GM23338 (cell line): ENCODE results near the gene RHO. TPM values are rescaled to one million over a fixed set of nuclear protein-coding genes. Genes with fewer than 3 reads are reported as not detected.

Experiments used
- ATAC-seq: fragments of 200-7000 bp; cut with Tn5 transposase; 3 replicates; pipeline ENCODE4 v1.9.1; 2020
- DNase-seq: peaks from one replicate; pipeline ENCODE4 v3.0.0-alpha.2; 2015; ENCODE audit warnings: low spot score
- H2AFZ ChIP-seq: fragments of 200-600 bp; sonication (generic); 2 replicates; pipeline ENCODE4 v1.8.0; 2016; ENCODE audit warnings: antibody characterized with exemption, mild to moderate bottlenecking, moderate library complexity
- H3F3A ChIP-seq: fragments of 200-600 bp; sonication (generic); replicated peaks from 2 replicates; pipeline ENCODE4 v1.8.0; 2017; ENCODE audit warnings: antibody characterized with exemption, mixed run types, low read depth
- H3K27ac ChIP-seq: fragments of 200-600 bp; sonication (generic); 2 replicates; pipeline ENCODE4 v1.6.1; 2016; ENCODE audit warnings: low read depth
- H3K27me3 ChIP-seq: fragments of 200-600 bp; sonication (generic); 2 replicates; pipeline ENCODE4 v1.8.0; 2016; ENCODE audit warnings: mild to moderate bottlenecking, mixed run types, moderate library complexity; ENCODE audit not compliant: insufficient read depth
- H3K36me3 ChIP-seq: fragments of 200-600 bp; sonication (generic); 2 replicates; pipeline ENCODE4 v1.8.0; 2016; ENCODE audit warnings: mild to moderate bottlenecking; ENCODE audit not compliant: insufficient read depth
- H3K4me1 ChIP-seq: fragments of 200-600 bp; sonication (generic); 2 replicates; pipeline ENCODE4 v1.8.0; 2016; ENCODE audit warnings: mild to moderate bottlenecking, moderate library complexity; ENCODE audit not compliant: insufficient read depth
- H3K4me2 ChIP-seq: fragments of 200-600 bp; sonication (generic); 2 replicates; pipeline ENCODE4 v1.7.1; 2017; ENCODE audit warnings: mixed run types
- H3K4me3 ChIP-seq: fragments of 200-600 bp; sonication (generic); 2 replicates; pipeline ENCODE4 v1.6.1; 2016; ENCODE audit warnings: mixed run types
- H3K79me2 ChIP-seq: fragments of 200-600 bp; sonication (generic); replicated peaks from 2 replicates; pipeline ENCODE4 v1.8.0; 2017; ENCODE audit warnings: mild to moderate bottlenecking; ENCODE audit not compliant: insufficient read depth
- H3K9me2 ChIP-seq: fragments of 200-600 bp; sonication (generic); 2 replicates; pipeline ENCODE4 v1.8.0; 2017; ENCODE audit not compliant: insufficient read depth
- H4K20me1 ChIP-seq: fragments of 200-600 bp; sonication (generic); replicated peaks from 2 replicates; pipeline ENCODE4 v1.8.0; 2017; ENCODE audit warnings: mild to moderate bottlenecking; ENCODE audit not compliant: insufficient read depth
- H3K27ac Mint-ChIP-seq: 2 replicates; pipeline ENCODE4 v1.8.0; 2020; ENCODE audit warnings: inconsistent platforms, mild to moderate bottlenecking, moderate library complexity, mixed read lengths
- H3K27me3 Mint-ChIP-seq: 3 replicates; pipeline ENCODE4 v1.8.0; 2022; ENCODE audit warnings: low read depth, mild to moderate bottlenecking, moderate library complexity, mixed read lengths, inconsistent platforms; ENCODE audit not compliant: insufficient read depth, poor library complexity
- H3K36me3 Mint-ChIP-seq: 3 replicates; pipeline ENCODE4 v1.8.0; 2021; ENCODE audit warnings: low read depth, mild to moderate bottlenecking, inconsistent platforms, moderate library complexity, mixed read lengths
- H3K4me1 Mint-ChIP-seq: 3 replicates; pipeline ENCODE4 v1.8.0; 2020; ENCODE audit warnings: mild to moderate bottlenecking, inconsistent platforms, mixed read lengths
- H3K4me3 Mint-ChIP-seq: 3 replicates; pipeline ENCODE4 v1.8.0; 2021; ENCODE audit warnings: moderate library complexity, mild to moderate bottlenecking, inconsistent platforms, mixed read lengths
- H3K9me3 Mint-ChIP-seq: 3 replicates; pipeline ENCODE4 v1.8.0; 2020; ENCODE audit warnings: moderate library complexity, mild to moderate bottlenecking, inconsistent platforms, mixed read lengths
- CREB1 ChIP-seq: fragments of 250-450 bp; sonication (Bioruptor Pico); IDR thresholded peaks from 2 replicates; pipeline ENCODE4 v1.5.0; 2020; ENCODE audit warnings: low read depth, mild to moderate bottlenecking, moderate library complexity
- JUNB ChIP-seq: IDR thresholded peaks from one replicate; pipeline ENCODE4 v1.6.1; 2016; ENCODE audit warnings: antibody characterized with exemption; ENCODE audit not compliant: unreplicated experiment
- NANOG ChIP-seq: IDR thresholded peaks from 2 replicates; pipeline ENCODE4 v1.6.1; 2016; ENCODE audit warnings: antibody characterized with exemption, borderline replicate concordance
- POLR2AphosphoS5 ChIP-seq: IDR thresholded peaks from 2 replicates; pipeline ENCODE4 v1.6.1; 2016; ENCODE audit warnings: antibody characterized with exemption, low read depth
- STAT1 ChIP-seq: IDR thresholded peaks from one replicate; pipeline ENCODE4 v1.6.1; 2016; ENCODE audit warnings: antibody characterized with exemption; ENCODE audit not compliant: unreplicated experiment
- ZNF114 ChIP-seq: fragments of 250-450 bp; sonication (Bioruptor Pico); IDR thresholded peaks from 2 replicates; pipeline ENCODE4 v1.5.0; 2020; ENCODE audit warnings: mild to moderate bottlenecking, moderate library complexity
- ZNF331 ChIP-seq: fragments of 250-450 bp; sonication (Bioruptor Pico); IDR thresholded peaks from 2 replicates; pipeline ENCODE4 v1.5.0; 2020; ENCODE audit warnings: low read depth, mild to moderate bottlenecking, moderate library complexity
- polyA plus RNA-seq: library from polyadenylated mRNA; unstranded; fragments of >200 nt; fragmentation: Nextera tagmentation; extraction: Ambion mirVana; gene quantifications from 2 replicates; pipeline ENCODE4 v1.2.1, GENCODE V29; 2016
- total RNA-seq: library from RNA; depleted of rRNA; stranded (reverse); fragments of >200 nt; shearing (Covaris generic); gene quantifications from 2 replicates; pipeline ENCODE4 v1.2.3, GENCODE V29; 2014
- TF ChIP-seq, protein P1 (sequence below): fragments of 250-450 bp; sonication (Bioruptor Pico); IDR thresholded peaks from 2 replicates; pipeline ENCODE4 v1.5.0; 2020; ENCODE audit warnings: mild to moderate bottlenecking, moderate library complexity
- TF ChIP-seq, protein P2 (sequence below), 2 experiments: fragments of 200-600 bp in 1 of 2; sonication (generic) in 1 of 2; conservative IDR thresholded peaks; 2 replicates each; pipeline versions ENCODE4 v1.5.1 to v1.6.1; 2016 to 2017; ENCODE audit warnings: antibody characterized with exemption in 2 of 2, low read depth in 2 of 2, mild to moderate bottlenecking in 2 of 2, moderate library complexity in 1 of 2
- TF ChIP-seq, protein P3 (sequence below): IDR thresholded peaks from 2 replicates; pipeline ENCODE4 v1.6.1; 2016; ENCODE audit warnings: antibody characterized with exemption

The RHO gene
- total and polyA plus RNA-seq, 2 experiments from 2014 or later = not detected

DNA sequence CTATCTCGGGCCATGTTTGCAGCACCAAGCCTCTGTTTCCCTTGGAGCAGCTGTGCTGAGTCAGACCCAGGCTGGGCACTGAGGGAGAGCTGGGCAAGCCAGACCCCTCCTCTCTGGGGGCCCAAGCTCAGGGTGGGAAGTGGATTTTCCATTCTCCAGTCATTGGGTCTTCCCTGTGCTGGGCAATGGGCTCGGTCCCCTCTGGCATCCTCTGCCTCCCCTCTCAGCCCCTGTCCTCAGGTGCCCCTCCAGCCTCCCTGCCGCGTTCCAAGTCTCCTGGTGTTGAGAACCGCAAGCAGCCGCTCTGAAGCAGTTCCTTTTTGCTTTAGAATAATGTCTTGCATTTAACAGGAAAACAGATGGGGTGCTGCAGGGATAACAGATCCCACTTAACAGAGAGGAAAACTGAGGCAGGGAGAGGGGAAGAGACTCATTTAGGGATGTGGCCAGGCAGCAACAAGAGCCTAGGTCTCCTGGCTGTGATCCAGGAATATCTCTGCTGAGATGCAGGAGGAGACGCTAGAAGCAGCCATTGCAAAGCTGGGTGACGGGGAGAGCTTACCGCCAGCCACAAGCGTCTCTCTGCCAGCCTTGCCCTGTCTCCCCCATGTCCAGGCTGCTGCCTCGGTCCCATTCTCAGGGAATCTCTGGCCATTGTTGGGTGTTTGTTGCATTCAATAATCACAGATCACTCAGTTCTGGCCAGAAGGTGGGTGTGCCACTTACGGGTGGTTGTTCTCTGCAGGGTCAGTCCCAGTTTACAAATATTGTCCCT, 1.2 kb downstream of the RHO start:
- no peaks in the 10 kb centered on the region for H3F3A ChIP-seq
- H3K36me3 ChIP-seq = no peaks in the 10 kb centered on the region
- peak overlapping the region; percentile 95 for H2AFZ ChIP-seq
- DNase-seq (no peak), ATAC-seq (no peak)
- H3K27me3 ChIP-seq = no peaks in the 10 kb centered on the region
- no peak overlapping the region for H3K27ac ChIP-seq
- no peak overlapping the region for H3K4me3 ChIP-seq
- Mint-ChIP-seq H3K27ac (no peak overlapping the region), H3K36me3 (no peaks in the 10 kb centered on the region; the same call in 2 of the 3 replicates), H3K27me3 (peaks cover 25% of the 10 kb centered on the region), H3K4me1 (peaks cover 32% of the 10 kb centered on the region), H3K9me3 (no peaks in the 10 kb centered on the region), H3K4me3 (no peak overlapping the region)
- H3K79me2 ChIP-seq = no peaks in the 10 kb centered on the region
- peaks cover 11% of the 10 kb centered on the region; the same call in 1 of the 2 replicates for H3K4me1 ChIP-seq
- TF ChIP-seq ZNF331 (CRISPR knock-in tag) (no peak), STAT1 (no peak)
- 0 out of 2 replicates have a peak, but pooled peaks cover 6% of the 10 kb centered on the region for H3K9me2 ChIP-seq
- peak overlapping the region; percentile 55; the same call in 1 of the 2 replicates for H3K4me2 ChIP-seq
- no peaks in the 10 kb centered on the region for H4K20me1 ChIP-seq

DNA sequence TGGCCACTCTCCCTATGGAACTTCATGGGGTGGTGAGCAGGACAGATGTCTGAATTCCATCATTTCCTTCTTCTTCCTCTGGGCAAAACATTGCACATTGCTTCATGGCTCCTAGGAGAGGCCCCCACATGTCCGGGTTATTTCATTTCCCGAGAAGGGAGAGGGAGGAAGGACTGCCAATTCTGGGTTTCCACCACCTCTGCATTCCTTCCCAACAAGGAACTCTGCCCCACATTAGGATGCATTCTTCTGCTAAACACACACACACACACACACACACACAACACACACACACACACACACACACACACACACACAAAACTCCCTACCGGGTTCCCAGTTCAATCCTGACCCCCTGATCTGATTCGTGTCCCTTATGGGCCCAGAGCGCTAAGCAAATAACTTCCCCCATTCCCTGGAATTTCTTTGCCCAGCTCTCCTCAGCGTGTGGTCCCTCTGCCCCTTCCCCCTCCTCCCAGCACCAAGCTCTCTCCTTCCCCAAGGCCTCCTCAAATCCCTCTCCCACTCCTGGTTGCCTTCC, 1.9 kb downstream of the RHO start:
- H3K9me2 ChIP-seq = 0 out of 2 replicates have a peak, but pooled peaks cover 6% of the 10 kb centered on the region
- peak; percentile 75 for DNase-seq
- peak overlapping the region; percentile 71 for H3K27ac Mint-ChIP-seq
- peaks cover 27% of the 10 kb centered on the region for H3K27me3 Mint-ChIP-seq
- H3K4me1 ChIP-seq = peaks cover 11% of the 10 kb centered on the region; the same call in 1 of the 2 replicates
- ATAC-seq = peak; percentile 73
- H3F3A ChIP-seq = no peaks in the 10 kb centered on the region
- H3K36me3 Mint-ChIP-seq = no peaks in the 10 kb centered on the region; the same call in 2 of the 3 replicates
- no peaks in the 10 kb centered on the region for H3K79me2 ChIP-seq
- H2AFZ ChIP-seq = peak overlapping the region; percentile 95
- no peaks in the 10 kb centered on the region for H4K20me1 ChIP-seq
- H3K27ac ChIP-seq = no peak overlapping the region
- H3K4me3 ChIP-seq = no peak overlapping the region
- no peak overlapping the region for H3K4me3 Mint-ChIP-seq
- H3K4me2 ChIP-seq = peak overlapping the region; percentile 55; the same call in 1 of the 2 replicates
- H3K27me3 ChIP-seq = no peaks in the 10 kb centered on the region
- H3K9me3 Mint-ChIP-seq = no peaks in the 10 kb centered on the region
- no peaks in the 10 kb centered on the region for H3K36me3 ChIP-seq
- H3K4me1 Mint-ChIP-seq = peaks cover 34% of the 10 kb centered on the region
- TF ChIP-seq POLR2AphosphoS5 (no peak), ZNF331 (CRISPR knock-in tag) (no peak), CREB1 (CRISPR knock-in tag) (no peak), JUNB (no peak), ZNF114 (no peak), NANOG (no peak)
- TF ChIP-seq, protein P1, sequence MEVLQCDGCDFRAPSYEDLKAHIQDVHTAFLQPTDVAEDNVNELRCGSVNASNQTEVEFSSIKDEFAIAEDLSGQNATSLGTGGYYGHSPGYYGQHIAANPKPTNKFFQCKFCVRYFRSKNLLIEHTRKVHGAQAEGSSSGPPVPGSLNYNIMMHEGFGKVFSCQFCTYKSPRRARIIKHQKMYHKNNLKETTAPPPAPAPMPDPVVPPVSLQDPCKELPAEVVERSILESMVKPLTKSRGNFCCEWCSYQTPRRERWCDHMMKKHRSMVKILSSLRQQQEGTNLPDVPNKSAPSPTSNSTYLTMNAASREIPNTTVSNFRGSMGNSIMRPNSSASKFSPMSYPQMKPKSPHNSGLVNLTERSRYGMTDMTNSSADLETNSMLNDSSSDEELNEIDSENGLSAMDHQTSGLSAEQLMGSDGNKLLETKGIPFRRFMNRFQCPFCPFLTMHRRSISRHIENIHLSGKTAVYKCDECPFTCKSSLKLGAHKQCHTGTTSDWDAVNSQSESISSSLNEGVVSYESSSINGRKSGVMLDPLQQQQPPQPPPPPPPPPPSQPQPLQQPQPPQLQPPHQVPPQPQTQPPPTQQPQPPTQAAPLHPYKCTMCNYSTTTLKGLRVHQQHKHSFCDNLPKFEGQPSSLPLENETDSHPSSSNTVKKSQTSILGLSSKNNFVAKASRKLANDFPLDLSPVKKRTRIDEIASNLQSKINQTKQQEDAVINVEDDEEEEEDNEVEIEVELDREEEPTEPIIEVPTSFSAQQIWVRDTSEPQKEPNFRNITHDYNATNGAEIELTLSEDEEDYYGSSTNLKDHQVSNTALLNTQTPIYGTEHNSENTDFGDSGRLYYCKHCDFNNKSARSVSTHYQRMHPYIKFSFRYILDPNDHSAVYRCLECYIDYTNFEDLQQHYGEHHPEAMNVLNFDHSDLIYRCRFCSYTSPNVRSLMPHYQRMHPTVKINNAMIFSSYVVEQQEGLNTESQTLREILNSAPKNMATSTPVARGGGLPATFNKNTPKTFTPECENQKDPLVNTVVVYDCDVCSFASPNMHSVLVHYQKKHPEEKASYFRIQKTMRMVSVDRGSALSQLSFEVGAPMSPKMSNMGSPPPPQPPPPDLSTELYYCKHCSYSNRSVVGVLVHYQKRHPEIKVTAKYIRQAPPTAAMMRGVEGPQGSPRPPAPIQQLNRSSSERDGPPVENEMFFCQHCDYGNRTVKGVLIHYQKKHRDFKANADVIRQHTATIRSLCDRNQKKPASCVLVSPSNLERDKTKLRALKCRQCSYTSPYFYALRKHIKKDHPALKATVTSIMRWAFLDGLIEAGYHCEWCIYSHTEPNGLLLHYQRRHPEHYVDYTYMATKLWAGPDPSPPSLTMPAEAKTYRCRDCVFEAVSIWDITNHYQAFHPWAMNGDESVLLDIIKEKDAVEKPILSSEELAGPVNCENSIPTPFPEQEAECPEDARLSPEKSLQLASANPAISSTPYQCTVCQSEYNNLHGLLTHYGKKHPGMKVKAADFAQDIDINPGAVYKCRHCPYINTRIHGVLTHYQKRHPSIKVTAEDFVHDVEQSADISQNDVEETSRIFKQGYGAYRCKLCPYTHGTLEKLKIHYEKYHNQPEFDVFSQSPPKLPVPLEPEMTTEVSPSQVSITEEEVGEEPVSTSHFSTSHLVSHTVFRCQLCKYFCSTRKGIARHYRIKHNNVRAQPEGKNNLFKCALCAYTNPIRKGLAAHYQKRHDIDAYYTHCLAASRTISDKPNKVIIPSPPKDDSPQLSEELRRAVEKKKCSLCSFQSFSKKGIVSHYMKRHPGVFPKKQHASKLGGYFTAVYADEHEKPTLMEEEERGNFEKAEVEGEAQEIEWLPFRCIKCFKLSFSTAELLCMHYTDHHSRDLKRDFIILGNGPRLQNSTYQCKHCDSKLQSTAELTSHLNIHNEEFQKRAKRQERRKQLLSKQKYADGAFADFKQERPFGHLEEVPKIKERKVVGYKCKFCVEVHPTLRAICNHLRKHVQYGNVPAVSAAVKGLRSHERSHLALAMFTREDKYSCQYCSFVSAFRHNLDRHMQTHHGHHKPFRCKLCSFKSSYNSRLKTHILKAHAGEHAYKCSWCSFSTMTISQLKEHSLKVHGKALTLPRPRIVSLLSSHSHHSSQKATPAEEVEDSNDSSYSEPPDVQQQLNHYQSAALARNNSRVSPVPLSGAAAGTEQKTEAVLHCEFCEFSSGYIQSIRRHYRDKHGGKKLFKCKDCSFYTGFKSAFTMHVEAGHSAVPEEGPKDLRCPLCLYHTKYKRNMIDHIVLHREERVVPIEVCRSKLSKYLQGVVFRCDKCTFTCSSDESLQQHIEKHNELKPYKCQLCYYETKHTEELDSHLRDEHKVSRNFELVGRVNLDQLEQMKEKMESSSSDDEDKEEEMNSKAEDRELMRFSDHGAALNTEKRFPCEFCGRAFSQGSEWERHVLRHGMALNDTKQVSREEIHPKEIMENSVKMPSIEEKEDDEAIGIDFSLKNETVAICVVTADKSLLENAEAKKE = no peak
- TF ChIP-seq, protein P2, sequence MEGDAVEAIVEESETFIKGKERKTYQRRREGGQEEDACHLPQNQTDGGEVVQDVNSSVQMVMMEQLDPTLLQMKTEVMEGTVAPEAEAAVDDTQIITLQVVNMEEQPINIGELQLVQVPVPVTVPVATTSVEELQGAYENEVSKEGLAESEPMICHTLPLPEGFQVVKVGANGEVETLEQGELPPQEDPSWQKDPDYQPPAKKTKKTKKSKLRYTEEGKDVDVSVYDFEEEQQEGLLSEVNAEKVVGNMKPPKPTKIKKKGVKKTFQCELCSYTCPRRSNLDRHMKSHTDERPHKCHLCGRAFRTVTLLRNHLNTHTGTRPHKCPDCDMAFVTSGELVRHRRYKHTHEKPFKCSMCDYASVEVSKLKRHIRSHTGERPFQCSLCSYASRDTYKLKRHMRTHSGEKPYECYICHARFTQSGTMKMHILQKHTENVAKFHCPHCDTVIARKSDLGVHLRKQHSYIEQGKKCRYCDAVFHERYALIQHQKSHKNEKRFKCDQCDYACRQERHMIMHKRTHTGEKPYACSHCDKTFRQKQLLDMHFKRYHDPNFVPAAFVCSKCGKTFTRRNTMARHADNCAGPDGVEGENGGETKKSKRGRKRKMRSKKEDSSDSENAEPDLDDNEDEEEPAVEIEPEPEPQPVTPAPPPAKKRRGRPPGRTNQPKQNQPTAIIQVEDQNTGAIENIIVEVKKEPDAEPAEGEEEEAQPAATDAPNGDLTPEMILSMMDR (conservative IDR thresholded peaks at IDR 0.05; ENCODE audit: low read depth in 2 of 2) = no peak
- TF ChIP-seq, protein P3, sequence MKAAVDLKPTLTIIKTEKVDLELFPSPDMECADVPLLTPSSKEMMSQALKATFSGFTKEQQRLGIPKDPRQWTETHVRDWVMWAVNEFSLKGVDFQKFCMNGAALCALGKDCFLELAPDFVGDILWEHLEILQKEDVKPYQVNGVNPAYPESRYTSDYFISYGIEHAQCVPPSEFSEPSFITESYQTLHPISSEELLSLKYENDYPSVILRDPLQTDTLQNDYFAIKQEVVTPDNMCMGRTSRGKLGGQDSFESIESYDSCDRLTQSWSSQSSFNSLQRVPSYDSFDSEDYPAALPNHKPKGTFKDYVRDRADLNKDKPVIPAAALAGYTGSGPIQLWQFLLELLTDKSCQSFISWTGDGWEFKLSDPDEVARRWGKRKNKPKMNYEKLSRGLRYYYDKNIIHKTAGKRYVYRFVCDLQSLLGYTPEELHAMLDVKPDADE = no peak
